Fibroblast of skin of abdomen (primary cell): ENCODE measurements around the gene SMC1B.
"Not testable (repeated sequence)": the region's sequence is repeated elsewhere in the genome, so short reads cannot be mapped to it uniquely, and the experiment has no call there.

Experiments
- DNase-seq: peaks from one replicate; pipeline ENCODE4 v3.0.0-alpha.2; 2013

The SMC1B gene

GRCh38 chr22:45344334-45344733 lies 69.1 kb downstream of the SMC1B start:
- no peak for DNase-seq

- no peak for DNase-seq
Observed at GRCh38 chr22:45343143-45343542, 70.3 kb downstream of the SMC1B start.

GRCh38 chr22:45341498-45341897 lies 71.9 kb downstream of the SMC1B start:
- DNase-seq, result no peak

- DNase-seq, result no peak
Observed at GRCh38 chr22:45340323-45340722, 73.1 kb downstream of the SMC1B start.

- DNase-seq, result no peak
Observed at GRCh38 chr22:45338795-45339194, 74.6 kb downstream of the SMC1B start.

GRCh38 chr22:45337536-45337935 lies 75.9 kb downstream of the SMC1B start:
- no peak for DNase-seq

- peak; percentile 26 for DNase-seq
Observed at GRCh38 chr22:45336971-45337431, 76.4 kb downstream of the SMC1B start.

- DNase-seq, result no peak
Observed at GRCh38 chr22:45335854-45336522, 77.4 kb downstream of the SMC1B start.

- DNase-seq, result no peak
Observed at GRCh38 chr22:45335021-45335818, 78.2 kb downstream of the SMC1B start.

- DNase-seq, result no peak
Observed at GRCh38 chr22:45334528-45334927, 78.9 kb downstream of the SMC1B start.

GRCh38 chr22:45334068-45334467 lies 79.3 kb downstream of the SMC1B start:
- DNase-seq, result no peak

- DNase-seq, result no peak
Observed at GRCh38 chr22:45332001-45332400, 81.4 kb downstream of the SMC1B start.

GRCh38 chr22:45331486-45331885 lies 81.9 kb downstream of the SMC1B start:
- no peak for DNase-seq

GRCh38 chr22:45330548-45330947 lies 82.9 kb downstream of the SMC1B start:
- no peak for DNase-seq

- no peak for DNase-seq
Observed at GRCh38 chr22:45329530-45329936, 83.9 kb downstream of the SMC1B start.

GRCh38 chr22:45328822-45329529 lies 84.4 kb downstream of the SMC1B start:
- DNase-seq, result no peak

- not testable (repeated sequence) for DNase-seq
Observed at GRCh38 chr22:45328261-45328660, 85.1 kb downstream of the SMC1B start.

- no peak for DNase-seq
Observed at GRCh38 chr22:45324311-45324711, 89.1 kb downstream of the SMC1B start.

- DNase-seq, result no peak
Observed at GRCh38 chr22:45323695-45324094, 89.7 kb downstream of the SMC1B start.

- DNase-seq, result no peak
Observed at GRCh38 chr22:45322873-45323525, 90.4 kb downstream of the SMC1B start.

- DNase-seq, result no peak
Observed at GRCh38 chr22:45321827-45322226, 91.6 kb downstream of the SMC1B start.

GRCh38 chr22:45320357-45320976 lies 92.9 kb downstream of the SMC1B start:
- DNase-seq, result no peak
